Kidney epithelial cell (primary cell): ENCODE results near the gene ZNF280D. TPM values are rescaled to one million over a fixed set of nuclear protein-coding genes. Genes with fewer than 3 reads are reported as not detected.

ENCODE experiments used
- DNase-seq: peaks from one replicate; pipeline ENCODE4 v3.0.0-alpha.2; 2010; ENCODE audit warnings: low read depth
- H3K27me3 ChIP-seq: 2 replicates; pipeline ENCODE4 v1.6.0; 2011; ENCODE audit warnings: low read length; ENCODE audit not compliant: control insufficient read depth, insufficient read depth
- H3K36me3 ChIP-seq: 2 replicates; pipeline ENCODE4 v1.5.1; 2011; ENCODE audit warnings: low read length; ENCODE audit not compliant: control insufficient read depth, insufficient read depth
- H3K4me3 ChIP-seq: 2 replicates; pipeline ENCODE4 v1.5.1; 2011; ENCODE audit warnings: low read depth, mild to moderate bottlenecking, control low read depth, low read length
- total RNA-seq: library from RNA; depleted of rRNA; stranded (reverse); fragments of >200 nt; gene quantifications from 2 replicates; pipeline ENCODE4 v1.2.3, GENCODE V29; 2015
- TF ChIP-seq, protein P1 (sequence below): IDR thresholded peaks from 2 replicates; pipeline ENCODE4 v1.5.1; 2011; ENCODE audit warnings: mild to moderate bottlenecking, moderate library complexity, low read length, control low read depth, inconsistent platforms; ENCODE audit not compliant: insufficient read depth, poor library complexity, severe bottlenecking

The ZNF280D gene
- total RNA-seq, 1 donor from 2014 or later: 13.3 TPM

DNA sequence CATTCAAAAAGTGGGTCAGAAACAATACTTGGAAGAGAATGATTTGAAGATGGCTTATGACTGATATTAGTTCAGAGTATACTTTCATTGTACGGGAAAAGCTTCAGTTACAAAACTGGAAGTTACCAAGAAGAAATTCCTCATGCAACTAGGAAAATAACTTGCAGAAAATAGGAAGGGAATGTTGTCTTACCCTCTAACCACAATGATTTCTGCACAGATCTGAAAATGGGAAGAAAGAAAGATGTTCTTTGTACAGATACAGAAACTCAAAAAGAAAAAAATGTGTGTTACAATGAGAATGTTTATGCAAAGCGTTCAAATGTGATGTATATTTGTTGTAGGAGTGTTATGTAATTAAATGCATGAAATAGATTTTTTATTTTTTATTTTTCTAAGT lies 3.7 kb downstream of the ZNF280D start:
- Histone ChIP-seq H3K27me3 (no peaks in the 10 kb centered on the region), H3K36me3 (no peaks in the 10 kb centered on the region), H3K4me3 (no peak overlapping the region)
- no peak for DNase-seq
- TF ChIP-seq, protein P1, sequence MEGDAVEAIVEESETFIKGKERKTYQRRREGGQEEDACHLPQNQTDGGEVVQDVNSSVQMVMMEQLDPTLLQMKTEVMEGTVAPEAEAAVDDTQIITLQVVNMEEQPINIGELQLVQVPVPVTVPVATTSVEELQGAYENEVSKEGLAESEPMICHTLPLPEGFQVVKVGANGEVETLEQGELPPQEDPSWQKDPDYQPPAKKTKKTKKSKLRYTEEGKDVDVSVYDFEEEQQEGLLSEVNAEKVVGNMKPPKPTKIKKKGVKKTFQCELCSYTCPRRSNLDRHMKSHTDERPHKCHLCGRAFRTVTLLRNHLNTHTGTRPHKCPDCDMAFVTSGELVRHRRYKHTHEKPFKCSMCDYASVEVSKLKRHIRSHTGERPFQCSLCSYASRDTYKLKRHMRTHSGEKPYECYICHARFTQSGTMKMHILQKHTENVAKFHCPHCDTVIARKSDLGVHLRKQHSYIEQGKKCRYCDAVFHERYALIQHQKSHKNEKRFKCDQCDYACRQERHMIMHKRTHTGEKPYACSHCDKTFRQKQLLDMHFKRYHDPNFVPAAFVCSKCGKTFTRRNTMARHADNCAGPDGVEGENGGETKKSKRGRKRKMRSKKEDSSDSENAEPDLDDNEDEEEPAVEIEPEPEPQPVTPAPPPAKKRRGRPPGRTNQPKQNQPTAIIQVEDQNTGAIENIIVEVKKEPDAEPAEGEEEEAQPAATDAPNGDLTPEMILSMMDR: no peak

DNA sequence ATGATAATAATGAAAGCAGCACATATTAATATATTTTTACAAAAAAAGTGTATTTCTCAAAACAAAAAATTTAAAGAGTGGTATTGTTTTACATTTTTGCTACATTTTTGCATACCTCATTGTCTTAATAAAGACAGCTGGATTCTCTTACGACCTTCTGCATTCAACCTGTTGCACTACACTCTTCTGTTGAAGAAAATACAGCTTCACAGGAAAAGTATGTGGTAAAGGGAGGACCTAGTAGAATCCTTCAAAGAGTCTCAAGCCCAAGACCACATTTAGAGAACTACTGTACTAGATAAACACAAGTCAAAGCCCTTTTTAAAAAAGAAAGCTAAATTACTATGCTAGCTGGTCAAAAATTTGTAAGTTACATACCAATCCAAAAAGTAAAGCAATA lies 7.9 kb downstream of the ZNF280D start:
- TF ChIP-seq, protein P1: no peak
- Histone ChIP-seq H3K4me3 (no peak overlapping the region), H3K27me3 (no peaks in the 10 kb centered on the region), H3K36me3 (no peaks in the 10 kb centered on the region)
- no peak for DNase-seq

DNA sequence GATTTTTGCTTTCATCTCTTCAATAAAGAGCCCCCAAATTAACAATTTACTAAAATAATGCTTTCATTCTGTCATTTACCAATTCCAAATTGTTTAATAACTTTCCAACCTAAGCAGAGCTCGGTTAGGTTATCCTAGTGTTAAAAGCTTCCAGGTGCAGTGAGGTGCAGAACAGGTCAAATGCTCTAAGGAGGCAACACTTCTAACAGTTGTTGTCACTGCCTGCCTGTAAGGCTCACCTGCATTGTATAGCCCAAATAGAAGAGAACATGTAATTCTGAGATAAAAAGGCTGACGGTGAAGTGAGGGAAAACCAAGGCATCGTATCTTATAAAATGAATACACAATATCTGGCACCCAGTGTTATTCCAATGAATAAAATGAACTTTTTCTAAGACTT lies 9.1 kb downstream of the ZNF280D start:
- H3K36me3 ChIP-seq: no peaks in the 10 kb centered on the region
- no peak overlapping the region for H3K4me3 ChIP-seq
- H3K27me3 ChIP-seq: no peaks in the 10 kb centered on the region
- DNase-seq: no peak
- TF ChIP-seq, protein P1: no peak

DNA sequence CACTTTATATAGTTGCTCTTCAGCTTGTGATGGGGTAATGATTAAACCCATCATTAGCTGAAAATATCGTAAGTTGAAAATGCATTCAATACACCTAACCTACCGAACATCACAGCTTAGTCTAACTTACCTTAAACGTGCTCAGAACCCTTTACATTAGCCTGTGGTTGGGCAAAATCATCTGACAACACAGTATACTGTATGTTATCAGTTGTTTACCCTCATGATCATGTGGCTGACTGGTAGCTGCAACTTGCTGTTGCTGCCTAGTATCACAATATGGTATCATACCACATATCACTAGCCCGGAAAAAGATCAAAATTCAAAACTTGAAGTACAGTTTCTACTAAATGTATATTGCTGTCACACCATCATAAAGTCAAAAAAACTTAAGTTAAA lies 9.5 kb downstream of the ZNF280D start:
- TF ChIP-seq, protein P1: no peak
- no peak for DNase-seq
- Histone ChIP-seq H3K27me3 (no peaks in the 10 kb centered on the region), H3K4me3 (no peak overlapping the region), H3K36me3 (no peaks in the 10 kb centered on the region)

DNA sequence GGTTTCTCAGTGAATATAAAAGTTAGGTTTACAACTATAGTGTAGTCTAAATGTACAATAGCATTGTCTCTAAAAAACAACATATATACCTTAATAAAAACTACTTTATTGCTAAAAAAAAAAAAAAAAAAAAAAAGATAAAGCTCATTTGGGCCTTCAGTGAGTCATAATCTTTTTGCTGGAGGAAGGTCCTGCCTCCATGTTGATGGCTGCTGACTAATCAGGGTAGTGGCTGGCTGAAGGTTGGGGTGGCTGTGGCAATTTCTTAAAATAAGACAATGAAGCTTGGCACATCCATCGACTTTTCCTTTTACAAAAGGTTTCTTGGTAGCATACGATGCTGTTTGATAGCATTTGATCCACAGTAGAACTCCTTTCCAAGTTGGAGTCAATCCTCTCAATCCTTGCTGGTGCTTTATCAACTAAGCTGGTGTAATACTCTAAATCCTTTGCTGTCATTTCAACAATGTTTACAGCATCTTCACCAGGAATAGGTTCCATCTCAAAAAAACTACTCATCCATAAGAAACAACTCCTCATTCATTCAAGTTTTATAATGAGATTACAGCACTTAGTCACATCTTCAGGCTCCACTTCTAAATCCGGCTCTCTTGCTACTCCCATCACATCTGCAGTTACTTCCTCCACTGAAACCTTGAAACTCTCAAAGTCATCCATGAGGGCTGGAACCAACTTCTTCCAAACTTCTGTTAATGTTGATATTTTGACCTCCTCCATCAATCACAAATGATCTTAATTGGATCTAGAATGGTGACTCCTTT lies 13.3 kb downstream of the ZNF280D start:
- no peaks in the 10 kb centered on the region for H3K27me3 ChIP-seq
- H3K4me3 ChIP-seq: no peak overlapping the region
- no peak for DNase-seq
- TF ChIP-seq, protein P1: no peak
- H3K36me3 ChIP-seq: no peaks in the 10 kb centered on the region

DNA sequence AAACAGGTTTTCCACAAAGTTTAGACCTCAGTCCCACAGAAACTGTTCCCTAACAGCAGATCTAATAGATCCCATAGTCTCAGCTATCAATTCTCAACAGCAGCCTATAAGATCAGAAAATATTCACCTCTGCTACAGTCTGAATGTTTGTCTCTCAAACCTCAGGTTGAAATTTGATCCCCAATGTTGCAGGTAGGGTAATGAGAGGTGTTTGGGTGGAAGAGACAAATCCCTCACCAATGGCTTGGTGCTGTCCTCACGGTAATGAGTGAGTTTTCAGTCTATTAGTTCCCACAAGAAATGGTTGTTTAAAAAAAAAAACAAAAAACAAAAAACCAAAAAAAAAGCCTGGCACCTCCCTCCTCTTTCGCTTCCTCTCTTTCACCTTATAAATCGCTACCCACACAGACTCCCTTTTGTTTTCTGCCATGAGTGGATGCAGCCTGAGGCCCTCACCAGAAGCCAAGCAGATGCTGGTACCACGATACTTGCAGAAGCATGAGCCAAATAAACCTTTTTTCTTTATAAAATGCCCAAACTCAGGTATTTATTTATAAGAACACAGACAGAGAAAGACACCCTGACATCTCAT lies 14.2 kb downstream of the ZNF280D start:
- TF ChIP-seq, protein P1: no peak
- no peak overlapping the region for H3K4me3 ChIP-seq
- H3K36me3 ChIP-seq: no peaks in the 10 kb centered on the region
- no peaks in the 10 kb centered on the region for H3K27me3 ChIP-seq
- no peak for DNase-seq
